ENCODE data around the gene ERI3. TPM values are rescaled to one million over a fixed set of nuclear protein-coding genes. Genes with fewer than 3 reads are reported as not detected.

Gene ERI3
- total RNA-seq, 2 donors from 2014 or later = 38.0 to 40.4 TPM

GRCh38 chr1:44220755-44221154 is 134.3 kb downstream of the ERI3 start:
- TF ChIP-seq, protein P1, sequence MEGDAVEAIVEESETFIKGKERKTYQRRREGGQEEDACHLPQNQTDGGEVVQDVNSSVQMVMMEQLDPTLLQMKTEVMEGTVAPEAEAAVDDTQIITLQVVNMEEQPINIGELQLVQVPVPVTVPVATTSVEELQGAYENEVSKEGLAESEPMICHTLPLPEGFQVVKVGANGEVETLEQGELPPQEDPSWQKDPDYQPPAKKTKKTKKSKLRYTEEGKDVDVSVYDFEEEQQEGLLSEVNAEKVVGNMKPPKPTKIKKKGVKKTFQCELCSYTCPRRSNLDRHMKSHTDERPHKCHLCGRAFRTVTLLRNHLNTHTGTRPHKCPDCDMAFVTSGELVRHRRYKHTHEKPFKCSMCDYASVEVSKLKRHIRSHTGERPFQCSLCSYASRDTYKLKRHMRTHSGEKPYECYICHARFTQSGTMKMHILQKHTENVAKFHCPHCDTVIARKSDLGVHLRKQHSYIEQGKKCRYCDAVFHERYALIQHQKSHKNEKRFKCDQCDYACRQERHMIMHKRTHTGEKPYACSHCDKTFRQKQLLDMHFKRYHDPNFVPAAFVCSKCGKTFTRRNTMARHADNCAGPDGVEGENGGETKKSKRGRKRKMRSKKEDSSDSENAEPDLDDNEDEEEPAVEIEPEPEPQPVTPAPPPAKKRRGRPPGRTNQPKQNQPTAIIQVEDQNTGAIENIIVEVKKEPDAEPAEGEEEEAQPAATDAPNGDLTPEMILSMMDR (IDR thresholded peaks at IDR 0.05) = no peak
- Histone ChIP-seq H3K4me3 (no peak overlapping the region), H3K4me1 (no peaks in the 10 kb centered on the region), H3K27ac (no peak overlapping the region), H3K9me3 (no peaks in the 10 kb centered on the region), H3K36me3 (peaks cover 38% of the 10 kb centered on the region), H3K27me3 (no peaks in the 10 kb centered on the region)
- no peak for DNase-seq (ENCODE audit: low spot score)

- Histone ChIP-seq H3K4me3 (no peak overlapping the region), H3K27ac (no peak overlapping the region), H3K4me1 (no peaks in the 10 kb centered on the region), H3K27me3 (no peaks in the 10 kb centered on the region), H3K9me3 (no peaks in the 10 kb centered on the region), H3K36me3 (peaks cover 38% of the 10 kb centered on the region)
- TF ChIP-seq, protein P1 (IDR thresholded peaks at IDR 0.05) = no peak
- no peak for DNase-seq (ENCODE audit: low spot score)
These were observed 134.9 kb downstream of the ERI3 start for GRCh38 chr1:44220001-44220751.

GRCh38 chr1:44219301-44219626 is 135.8 kb downstream of the ERI3 start:
- H3K27me3 ChIP-seq = no peaks in the 10 kb centered on the region
- H3K9me3 ChIP-seq = no peaks in the 10 kb centered on the region
- TF ChIP-seq, protein P1 (IDR thresholded peaks at IDR 0.05) = no peak
- H3K36me3 ChIP-seq = peaks cover 38% of the 10 kb centered on the region
- H3K4me3 ChIP-seq = no peak overlapping the region
- H3K27ac ChIP-seq = no peak overlapping the region
- H3K4me1 ChIP-seq = peaks cover 0 to 7% of the 10 kb centered on the region in 2 donors
- no peak for DNase-seq (ENCODE audit: low spot score)

- peaks cover 0 to 12% of the 10 kb centered on the region in 2 donors for H3K4me1 ChIP-seq
- DNase-seq (ENCODE audit: low spot score) = no peak
- H3K36me3 ChIP-seq = peaks cover 38% of the 10 kb centered on the region
- H3K27me3 ChIP-seq = no peaks in the 10 kb centered on the region
- no peak overlapping the region for H3K27ac ChIP-seq
- TF ChIP-seq, protein P1 (IDR thresholded peaks at IDR 0.05) = no peak
- H3K9me3 ChIP-seq = no peaks in the 10 kb centered on the region
- H3K4me3 ChIP-seq = no peak overlapping the region
These were observed 136.4 kb downstream of the ERI3 start for GRCh38 chr1:44218503-44219300.

GRCh38 chr1:44217809-44218410 is 137.1 kb downstream of the ERI3 start:
- H3K36me3 ChIP-seq = peaks cover 38% of the 10 kb centered on the region

More at GRCh38 chr1:44217809-44218410, 137.1 kb downstream of the ERI3 start:
- Histone ChIP-seq H3K9me3 (no peaks in the 10 kb centered on the region), H3K27me3 (no peaks in the 10 kb centered on the region), H3K4me1 (peaks cover 0 to 13% of the 10 kb centered on the region in 2 donors), H3K27ac (no peak overlapping the region), H3K4me3 (no peak overlapping the region)
- peak; percentile 86 for DNase-seq (ENCODE audit: low spot score)
- TF ChIP-seq, protein P1 (IDR thresholded peaks at IDR 0.05) = peak; percentile 83 to 93

Measured in right atrium auricular region (tissue), 2 donors.